Measurements from ENCODE around the gene LRRC8A.
"Not testable (repeated sequence)": the region's sequence is repeated elsewhere in the genome, so short reads cannot be mapped to it uniquely, and the experiment has no call there.

Gene LRRC8A
- 41.1 to 43.0 reads per million in 2 donors for total RNA-seq

DNA sequence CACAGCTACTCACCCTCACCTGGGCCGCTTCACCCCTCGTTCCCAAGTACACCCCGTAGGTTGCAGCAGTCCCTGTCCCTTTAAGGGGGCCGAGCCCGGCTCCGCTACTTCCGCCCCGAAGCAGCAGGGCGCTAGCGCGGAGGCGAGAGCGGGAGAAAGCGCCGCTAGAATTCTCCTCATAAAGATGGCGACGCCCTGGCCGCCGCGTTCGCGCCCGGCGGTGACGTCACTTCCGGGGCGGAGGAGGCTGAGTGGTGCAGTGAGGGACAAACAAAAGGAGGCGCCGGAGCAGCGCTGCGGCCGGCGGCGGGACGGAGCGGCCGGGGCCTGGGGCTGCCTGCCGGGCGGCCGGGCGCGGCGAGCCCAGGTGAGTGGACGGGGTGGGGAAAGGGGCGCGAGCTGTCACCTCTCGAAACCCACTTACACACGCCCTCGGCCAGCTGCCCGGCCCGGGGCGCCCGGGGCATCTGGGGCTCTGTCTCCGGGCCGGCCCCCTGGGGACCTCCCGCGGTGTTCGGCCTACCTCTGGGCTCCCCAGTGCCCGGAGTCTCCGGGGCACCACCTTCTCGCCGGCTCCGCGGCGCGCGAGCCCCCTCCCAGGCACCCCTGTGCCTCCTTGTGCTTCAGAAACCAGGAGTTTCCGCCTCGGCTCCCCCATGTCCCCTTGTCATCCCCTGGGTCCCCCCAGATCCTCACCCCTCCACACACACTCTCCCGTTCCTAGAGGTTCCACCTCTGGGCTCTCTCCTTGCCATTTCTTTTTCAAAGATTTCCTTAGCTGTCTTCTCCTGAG, at the start of gene LRRC8A, which contains the start of gene KYAT1:
Gene LRRC8A, plus strand, starts transcription at position 250 of the 793 bp plus-strand sequence. CDS start 25,032 bp downstream, outside the sequence.
Gene KYAT1, minus strand, starts transcription at position 67 of the 793 bp plus-strand sequence. CDS start 36,545 bp downstream, outside the sequence.
- peak; percentile 98 for DNase-seq

DNA sequence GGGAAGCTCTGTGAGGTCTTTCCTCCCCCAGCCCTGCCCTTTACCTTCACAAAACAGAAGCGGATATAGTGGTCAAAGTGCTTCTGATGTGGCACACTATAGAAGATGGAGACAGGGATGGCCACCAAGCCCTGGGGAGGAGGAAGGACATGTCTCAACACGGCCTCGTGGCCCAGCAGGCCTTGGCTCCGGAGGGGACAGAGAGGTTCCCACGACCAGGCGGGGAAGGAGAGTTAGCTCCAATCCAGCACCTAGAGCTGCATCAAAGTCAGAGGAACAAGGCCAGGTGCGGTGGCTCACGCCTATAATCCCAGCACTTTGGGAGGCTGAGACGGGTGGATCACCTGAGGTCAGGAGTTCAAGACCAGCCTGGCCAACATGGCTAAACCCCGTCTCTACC, 48.2 kb upstream of the LRRC8A start:
- DNase-seq: no peak

DNA sequence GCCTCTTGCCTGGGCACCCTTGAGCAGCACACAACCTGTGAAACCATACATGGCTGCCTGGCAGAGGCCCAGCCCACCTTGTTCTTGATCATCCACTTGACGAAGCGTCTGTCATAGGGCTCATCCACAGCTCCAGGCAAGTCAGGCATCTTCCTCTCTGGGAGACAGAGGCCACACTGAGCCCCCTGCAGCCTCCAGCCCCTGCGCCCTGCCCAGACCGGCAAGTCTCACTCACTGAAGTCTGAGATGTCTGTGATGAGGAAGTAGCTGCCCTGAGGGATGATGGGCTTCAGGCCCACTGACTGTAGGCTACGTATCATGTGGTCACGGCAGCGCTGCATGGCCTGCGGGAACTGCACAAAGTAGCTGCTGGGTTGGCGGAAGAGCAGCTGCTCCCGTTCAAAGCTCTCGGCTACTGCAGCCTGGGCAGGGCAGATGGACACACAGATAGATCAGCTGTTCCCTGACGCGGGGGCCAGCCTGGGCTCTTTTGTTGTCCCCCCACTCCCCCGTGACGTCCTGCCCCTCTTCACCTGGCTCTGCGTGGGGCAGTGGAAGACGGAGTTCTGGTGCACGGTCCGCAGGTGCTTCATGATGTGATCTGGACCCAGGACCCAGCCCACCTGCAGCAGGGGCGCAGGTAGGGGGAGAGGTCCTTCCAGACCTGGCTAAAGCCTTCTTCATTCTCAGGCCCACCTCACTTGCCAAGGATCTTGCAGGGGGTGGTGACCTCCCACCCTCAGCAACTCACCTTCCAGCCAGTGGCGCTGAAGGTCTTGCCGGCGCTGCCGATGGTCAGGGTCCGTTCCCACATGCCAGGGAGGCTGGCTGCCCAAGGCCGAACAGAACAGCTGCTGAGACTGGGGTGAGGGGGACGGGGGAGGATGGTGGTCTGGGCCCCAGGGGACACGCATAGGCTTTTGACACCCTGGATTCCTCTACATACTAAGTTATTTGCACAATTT, 46.4 kb upstream of the LRRC8A start:
- no peak for DNase-seq

DNA sequence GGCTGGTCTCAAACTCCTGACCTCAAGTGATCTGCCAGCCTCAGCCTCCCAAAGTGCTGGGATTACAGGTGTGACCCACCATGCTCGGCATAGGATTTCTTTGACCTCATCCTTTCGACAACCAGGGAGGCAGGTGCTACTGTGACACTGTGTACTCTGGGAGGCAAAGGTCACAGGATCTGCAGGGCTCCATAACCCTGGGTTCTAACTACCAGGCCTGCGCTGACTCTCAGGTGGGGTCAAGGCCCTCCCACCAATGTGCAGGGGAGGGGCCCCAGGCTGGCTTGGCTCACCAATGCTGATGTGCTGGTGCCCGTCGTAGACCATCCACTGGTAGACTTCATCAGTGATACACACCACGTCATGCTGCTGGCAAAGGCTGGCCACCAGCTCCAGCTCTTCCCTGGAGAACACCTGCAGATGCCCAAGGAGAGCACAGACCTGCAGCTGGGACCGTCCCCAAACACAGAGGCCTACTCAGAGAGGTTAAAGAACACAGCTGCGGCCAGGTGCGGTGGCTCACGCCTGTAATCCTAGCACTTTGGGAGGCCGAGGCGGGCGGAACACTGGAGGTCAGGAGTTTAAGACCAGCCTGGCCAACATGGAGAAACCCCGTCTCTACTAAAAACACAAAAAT, 45.3 kb upstream of the LRRC8A start:
- DNase-seq: no peak

DNA sequence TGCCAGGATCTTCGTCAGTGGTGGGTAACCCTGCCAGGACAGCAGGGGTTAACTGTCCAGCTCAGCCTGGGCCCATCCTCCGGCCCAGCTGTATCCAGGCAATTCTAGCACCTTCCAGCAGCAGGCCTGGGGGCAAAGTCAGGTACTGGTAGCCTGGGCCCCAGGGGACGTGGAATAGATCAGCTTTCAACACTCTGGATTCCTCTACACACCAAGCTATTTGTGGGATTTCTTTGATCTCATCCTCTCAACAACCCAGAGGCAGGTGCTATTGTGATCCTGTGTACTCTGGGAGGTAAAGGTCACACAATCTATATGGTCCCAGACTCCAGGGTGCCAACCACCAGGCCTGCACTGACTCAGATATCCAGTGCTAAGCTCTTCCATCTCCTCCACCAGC, 43.6 kb upstream of the LRRC8A start:
- no peak for DNase-seq

DNA sequence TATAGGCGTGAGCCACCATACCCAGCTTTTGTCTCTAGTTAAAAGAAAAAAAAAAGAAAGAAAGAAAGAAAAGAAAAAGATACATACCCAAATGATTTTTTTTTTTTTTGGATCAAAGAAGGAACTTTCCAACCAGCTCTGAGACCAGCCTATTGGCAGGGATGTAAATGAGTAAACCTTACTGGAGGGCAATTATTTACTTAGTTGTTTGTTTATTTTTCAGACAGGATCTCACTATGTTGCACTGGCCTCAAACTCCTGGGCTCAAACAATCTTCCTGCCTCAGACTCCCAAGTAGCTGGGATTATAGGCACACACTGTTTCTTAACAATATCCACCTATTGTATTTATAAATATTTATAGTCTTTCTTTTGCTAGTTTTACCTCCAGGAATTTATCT, 41.4 kb upstream of the LRRC8A start:
- no peak for DNase-seq

DNA sequence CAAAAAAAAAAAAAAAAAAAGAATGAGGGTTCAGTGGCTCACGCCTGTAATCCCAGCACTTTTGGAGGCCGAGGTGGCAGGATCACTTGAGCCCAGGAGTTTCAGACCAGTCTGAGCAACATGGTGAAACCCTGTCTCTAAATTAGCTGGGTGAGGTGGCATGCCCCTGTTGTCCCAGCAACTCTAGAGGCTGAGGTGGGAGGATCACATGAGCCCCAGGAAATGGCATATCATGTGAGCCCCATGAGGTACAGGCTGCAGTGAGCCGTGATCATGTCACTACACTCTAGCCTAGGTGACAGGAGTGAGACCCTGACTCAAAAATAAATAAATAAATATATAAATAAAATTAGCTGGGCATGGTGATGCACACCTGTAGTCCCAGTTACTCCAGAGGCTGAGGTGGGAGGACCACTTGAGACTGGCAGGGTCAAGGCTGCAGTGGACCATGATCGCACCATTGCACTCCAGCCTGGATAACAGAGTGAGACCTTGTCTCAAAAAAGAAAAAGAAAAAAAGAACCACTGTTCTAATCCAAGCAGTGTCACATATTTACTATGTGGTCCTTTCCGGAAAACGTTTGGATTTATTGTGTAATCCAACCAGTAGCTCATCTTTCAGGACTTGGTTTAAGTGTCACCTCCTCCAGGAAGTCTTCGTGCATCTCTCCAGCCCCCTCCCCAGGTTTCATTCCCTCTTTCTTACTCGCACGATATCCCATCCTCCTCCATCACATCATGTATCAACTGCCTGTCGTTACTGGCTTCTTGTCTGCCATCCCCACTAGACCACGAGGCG, 40.0 kb upstream of the LRRC8A start:
- DNase-seq: no peak

DNA sequence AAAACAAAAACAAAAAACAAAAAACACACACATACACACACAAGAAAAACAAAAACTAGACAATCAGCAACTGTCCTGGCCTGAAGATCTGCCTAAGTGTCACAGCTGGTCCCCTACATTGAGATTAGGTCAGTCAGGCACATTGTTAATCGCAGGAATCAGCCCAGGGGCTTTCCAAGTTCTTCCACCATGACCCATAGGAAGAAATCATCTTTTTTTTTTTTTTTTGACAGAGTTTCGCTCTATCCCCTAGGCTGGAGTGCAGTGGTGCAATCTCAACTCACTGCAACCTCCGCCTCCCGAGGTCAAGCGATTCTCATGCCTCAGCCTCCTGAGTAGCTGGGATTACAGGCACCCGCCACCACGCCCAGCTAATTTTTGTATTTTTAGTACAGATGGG, 38.8 kb upstream of the LRRC8A start:
- not testable (repeated sequence) for DNase-seq

DNA sequence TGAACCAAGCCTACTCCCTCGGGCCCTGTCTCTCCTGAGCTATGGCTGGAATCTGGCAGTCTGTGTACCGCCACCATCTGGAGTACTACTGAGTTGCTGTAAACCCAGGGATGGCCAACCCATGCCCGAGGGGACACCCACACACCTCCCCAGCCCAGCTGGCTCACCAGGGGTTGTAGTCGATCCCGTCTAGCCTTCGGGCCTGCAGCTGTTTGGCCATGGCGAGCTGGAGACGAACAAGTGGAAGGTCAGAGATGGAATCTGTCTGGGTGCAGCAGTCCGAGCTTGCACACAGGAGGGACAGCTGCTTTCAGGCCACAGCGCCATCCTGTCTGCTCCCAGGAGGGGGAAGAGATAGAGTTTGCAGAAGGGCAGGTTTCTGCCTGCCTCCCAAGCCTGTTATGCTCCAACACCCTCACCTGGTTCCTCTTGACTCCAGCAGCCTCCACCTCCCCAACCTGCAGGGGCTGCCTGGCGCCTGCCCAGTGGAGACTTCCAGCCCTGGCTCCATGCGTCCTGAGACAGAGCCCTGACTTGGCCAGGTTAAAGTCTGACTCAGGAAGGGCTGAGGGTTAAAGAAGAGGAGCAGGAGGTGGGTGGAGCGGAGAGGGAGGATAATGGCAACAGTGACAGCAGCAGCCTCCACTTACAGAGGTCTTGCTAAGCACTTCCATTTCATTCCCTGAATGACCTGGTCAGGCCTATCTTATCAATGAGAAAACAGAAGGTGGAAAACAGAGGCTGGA, 36.6 kb upstream of the LRRC8A start:
- DNase-seq: no peak

DNA sequence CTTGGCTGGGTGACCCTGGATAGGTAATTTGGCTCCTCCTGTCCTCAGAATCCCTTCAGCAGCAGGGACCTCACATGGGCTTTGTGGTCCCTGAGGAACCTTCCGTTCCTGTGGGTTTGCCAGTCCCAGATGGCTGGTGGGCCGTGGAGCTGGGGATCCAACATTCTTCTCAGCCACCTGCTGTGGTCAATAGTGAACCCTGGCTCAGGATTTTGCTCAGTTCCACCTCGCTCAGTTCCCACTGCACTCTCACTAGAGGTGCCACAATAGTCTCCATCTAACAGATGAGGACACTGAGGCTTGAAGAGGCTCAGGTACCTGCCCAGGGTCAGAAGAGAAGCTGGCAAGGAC, 35.3 kb upstream of the LRRC8A start:
- DNase-seq: no peak

DNA sequence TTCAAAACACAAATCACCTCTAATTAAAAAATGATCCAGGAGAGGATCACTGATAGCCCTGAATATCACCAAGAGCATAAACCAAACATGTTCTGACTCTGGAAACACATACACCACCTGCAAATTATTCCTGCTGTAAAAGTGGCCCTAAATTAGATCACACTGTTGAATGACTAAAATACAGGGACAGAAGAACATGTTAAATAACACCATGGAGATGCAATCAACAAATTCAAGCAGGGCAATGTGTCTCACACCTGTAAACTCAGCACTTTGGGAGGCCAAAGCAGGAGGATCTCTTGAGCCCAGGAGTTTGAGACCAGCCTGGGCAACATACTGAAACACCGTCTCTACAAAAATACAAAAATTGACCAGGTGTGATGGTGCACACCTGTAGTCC, 34.1 kb upstream of the LRRC8A start:
- no peak for DNase-seq

DNA sequence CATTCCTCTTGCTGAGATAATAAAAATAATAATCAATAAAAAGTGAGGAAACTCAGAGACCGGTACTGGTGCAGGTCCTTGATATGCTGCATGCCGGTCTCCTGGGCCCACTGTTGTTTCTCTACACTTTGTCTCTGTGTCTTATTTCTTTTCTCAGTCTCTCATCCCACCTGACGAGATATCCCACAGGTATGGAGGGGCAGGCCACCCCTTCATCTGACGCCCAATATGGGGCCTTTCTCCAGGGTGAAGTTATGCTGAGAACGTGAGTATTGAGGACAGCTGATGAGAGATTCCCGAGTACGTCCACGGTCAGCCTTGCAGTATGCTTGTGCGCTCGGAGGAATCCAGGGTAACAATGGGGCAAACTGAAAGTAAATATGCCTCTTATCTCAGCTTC, 30.9 kb upstream of the LRRC8A start:
- not testable (repeated sequence) for DNase-seq

DNA sequence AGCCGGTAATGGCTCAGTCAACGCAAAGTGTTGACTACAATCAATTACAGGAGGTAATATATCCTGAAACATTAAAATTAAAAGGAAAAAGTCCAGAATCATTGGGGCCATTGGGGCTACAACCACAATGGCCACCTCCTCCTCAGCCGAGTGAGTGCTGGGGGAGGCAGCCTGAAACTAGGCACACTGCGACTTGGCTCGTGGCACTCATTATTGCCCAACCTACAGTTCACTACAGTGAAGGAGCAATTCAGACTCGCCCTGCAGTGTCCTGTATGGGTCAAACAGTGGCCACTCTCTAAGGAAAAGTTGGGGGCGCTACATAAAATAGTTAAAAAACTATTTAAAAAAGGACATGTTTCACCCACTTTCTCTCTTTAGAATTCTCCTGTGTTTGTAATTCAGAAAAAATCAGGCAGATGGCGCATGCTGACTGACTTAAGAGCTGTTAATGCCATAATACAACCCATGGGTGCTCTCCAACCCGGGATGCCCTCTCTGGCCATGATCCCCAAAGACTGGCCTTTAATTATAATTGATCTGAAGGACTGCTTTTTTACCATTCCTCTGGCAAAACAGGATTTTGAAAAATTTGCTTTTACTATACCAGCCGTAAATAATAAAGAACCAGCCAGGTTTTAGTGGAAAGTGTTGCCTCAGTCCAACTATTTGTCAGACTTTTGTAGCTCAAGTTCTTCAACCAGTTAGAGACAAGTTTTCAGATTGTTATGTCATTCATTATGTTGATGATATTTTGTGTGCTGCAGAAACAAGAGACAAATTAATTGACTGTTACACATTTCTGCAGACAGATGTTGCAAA, 29.9 kb upstream of the LRRC8A start:
- not testable (repeated sequence) for DNase-seq

DNA sequence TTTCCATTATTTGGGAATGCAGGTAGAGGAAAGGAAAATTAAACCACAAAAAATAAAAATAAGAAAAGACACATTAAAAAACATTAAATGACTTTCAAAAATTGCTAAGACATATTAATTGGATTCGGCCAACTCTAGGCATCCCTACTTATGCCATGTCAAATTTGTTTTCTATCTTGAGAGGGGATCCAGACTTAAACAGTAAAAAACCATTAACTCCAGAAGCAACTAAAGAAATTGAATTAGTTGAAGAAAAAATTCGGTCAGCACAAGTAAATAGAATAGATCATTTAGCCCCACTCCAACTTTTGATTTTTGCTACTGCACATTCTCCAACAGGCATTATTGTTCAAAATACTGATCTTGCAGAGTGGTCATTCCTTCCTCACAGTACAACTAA, 29.3 kb upstream of the LRRC8A start:
- DNase-seq: not testable (repeated sequence)

DNA sequence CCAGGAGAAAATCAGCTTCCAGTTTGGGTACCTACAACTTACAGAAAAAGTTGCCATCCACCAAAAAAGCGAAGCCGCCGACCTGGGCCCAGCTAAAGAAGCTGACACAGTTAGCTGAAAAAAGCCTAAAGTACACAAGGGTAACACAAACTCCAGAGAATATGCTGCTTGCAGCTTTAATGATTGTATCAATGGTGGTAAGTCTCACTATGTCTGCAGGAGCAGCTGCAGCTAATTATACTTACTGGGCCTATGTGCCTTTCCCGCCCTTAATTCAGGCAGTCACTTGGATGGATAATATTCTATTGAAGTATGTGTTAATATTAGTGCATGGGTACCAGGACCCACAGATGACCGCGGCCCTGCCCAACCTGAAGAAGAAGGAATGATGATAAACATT, 27.5 kb upstream of the LRRC8A start:
- DNase-seq: not testable (repeated sequence)

DNA sequence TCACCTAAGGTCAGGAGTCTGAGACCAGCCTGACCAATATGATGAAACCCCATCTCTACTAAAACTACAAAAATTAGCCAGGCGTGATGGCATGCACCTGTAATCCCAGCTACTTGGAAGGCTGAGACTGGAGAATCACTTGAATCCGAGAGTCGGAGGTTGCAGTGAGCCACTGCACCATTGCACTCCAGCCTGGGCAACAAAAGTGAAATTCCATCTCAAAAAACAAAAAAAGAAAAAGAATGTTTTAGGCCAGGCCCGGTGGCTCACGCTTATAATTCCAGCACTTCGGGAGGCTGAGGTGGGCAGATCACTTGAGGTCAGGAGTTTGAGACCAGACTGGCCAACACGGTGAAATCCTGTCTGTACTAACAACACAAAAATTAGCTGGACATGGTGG, 23.5 kb upstream of the LRRC8A start:
- DNase-seq: not testable (repeated sequence)

DNA sequence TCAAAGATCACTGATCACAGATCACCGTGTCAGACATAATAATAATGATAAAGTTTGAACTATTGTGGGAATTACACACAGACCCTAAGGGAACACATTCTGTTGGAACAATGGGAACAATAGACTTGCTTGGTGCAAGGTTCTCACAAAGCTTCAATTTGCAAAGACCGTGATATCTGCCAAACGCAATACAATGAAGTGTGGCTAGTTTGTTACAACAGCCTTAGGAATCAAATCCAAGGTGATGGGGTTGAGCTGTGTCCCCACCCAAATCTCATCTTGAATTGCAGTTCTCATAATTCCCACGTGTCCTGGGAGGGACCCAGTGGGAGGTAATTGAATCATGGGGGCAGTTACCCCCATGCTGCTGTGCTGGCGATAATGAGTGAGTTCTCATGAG, 21.0 kb upstream of the LRRC8A start:
- no peak for DNase-seq

DNA sequence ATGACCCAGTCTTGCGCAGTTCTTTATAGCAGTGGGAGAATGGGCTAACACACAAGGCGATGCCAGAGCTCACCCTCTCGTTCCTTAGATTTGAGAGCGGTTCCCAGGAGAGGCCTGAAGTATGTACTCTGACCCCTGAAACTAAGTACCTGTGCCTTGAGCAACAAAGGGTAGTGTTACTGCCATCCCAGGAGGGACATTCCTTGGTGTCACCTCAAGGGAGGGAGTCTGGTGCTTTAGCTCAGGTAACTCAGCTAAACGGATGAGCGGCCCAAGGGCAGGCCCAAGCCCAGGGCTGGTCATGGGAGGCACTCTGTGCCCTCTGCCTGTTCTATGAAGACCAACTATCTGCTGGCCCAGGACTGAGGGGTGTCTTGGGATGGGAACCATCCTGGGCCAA, 20.4 kb upstream of the LRRC8A start:
- no peak for DNase-seq

DNA sequence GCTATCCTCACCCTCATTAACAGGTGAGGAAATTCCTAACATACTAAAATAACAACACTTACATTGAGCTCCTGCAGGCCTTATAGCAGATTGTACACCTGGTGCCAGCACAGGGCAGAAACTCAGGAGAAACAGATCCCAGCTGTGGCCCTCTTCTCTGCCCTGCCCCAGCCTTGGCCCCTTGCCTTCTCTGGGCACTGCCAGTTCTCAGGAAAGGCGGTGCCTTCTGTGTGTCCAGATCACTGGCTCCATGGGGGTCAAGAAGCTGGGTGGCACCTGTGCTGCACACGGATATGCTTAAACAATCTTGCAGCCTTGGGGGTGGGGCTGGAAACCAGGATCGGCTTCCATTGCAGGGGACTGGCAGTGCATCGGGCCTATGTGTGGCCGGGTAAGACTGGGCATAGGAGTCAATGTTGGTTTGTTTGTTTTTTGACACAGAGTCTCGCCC, 19.5 kb upstream of the LRRC8A start:
- no peak for DNase-seq

DNA sequence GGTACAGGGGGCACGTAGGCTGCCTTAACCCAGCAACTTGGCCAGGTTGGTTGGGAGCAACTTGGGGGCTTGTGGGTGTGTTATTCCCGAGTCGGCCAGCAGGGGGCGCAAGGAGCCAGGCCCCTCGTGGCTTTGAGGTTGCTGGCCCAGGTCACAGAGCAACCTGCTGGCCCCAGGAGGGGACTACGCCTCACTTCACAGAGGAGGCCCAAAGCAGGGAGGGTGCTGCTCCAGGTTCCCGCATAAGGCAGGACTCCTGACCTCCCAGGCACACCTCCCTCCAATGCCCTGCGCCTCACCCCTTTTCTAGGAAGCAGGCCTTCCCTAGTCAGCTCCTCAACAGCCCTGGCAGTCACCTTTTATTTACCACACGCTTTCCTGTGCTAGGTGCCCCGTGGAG, 18.3 kb upstream of the LRRC8A start:
- DNase-seq: peak; percentile 54

All from activated gamma-delta T cell (primary cell).